Ureter (tissue), 1 donor: Measurements from ENCODE around the gene SMIM44. TPM values are rescaled to one million over a fixed set of nuclear protein-coding genes. Genes with fewer than 3 reads are reported as not detected.
"Not testable (repeated sequence)": the region's sequence is repeated elsewhere in the genome, so short reads cannot be mapped to it uniquely, and the experiment has no call there.

Experiments
- DNase-seq: peaks from one replicate; pipeline ENCODE4 v3.0.0-alpha.2; 2020; ENCODE audit warnings: low spot score
- total RNA-seq: library from RNA; stranded (reverse); gene quantifications from one replicate; pipeline ENCODE4 v1.2.4, GENCODE V29; 2023
- donor health status: DM: yes; HTN: yes; CAD: no.

Gene SMIM44
- total RNA-seq, 1 donor from 2014 or later: not detected

DNA sequence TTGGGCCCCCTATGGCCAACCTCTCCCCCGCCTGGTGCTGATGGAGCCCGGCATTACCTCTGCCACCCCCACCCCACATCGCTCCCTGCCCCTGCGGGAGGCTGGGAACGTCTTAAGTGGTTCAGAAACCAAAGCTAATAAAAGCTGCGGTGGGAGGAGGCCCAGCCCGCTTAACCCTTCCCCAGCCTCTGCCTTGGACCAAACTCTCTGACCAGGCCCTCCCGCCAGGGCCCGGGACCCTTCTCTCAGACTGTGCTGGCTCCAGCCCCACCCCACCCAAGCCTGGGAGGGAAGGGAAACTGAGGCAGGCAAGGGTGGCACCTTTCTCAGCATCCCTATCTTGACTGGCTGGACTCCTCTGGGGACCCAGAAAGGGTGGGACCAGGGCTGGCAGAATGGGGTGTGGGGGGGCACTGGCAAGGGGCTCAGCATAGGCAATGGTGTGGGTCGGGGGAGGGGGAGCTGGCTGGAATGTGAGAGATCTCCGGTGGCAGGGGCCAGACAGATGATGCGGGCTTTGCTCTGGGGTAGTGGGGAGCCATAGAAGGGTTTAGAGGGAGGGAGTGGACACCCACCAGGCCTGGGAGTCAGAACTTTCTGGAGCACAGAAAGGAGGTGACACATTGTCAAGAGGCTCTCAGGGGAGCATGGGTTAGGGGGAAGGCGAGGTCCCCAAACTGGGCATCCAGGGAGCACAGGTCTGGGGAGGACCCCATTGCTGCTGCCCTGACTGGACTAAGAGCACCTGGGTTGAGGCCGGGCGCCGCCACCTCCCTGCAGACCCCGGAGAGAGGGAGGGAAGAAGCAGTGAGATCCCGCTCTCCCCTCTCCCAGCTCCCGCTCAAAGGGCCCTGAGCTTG is 24.8 kb downstream of the SMIM44 start:
- no peak for DNase-seq

DNA sequence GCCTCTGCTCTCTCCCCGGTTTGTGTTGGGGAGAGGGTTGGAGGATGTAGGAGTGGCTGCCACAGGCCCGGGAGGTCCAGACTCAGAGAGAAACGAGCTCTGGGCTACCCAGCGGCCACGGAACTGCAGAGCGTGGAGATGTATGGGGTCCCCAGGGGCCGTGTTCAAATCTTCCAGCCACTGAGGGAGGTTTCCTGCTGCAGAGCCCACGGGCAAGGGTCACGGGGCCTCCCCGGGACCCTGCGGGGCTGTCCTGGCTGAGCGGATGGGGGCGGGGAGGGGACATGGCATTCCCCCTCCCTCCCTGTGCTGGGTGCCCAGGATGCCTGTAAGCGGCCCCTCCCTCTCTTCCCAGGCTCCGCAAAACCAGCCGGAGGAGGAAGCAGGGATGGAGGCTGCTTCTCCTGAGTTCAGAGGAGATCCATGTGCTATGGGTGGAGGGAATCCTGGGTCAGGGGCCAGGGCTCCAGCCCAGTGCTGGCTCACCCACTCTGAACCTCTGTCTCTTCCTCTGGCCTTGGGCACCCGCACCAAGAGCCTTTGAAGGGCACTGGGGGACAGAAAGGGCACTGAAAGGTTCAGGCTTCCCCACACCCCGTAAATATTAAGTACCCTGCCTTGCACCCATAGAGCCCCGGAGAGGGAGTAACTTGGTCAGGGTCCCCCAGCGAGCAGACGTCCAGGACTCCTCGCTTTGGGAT is 25.6 kb downstream of the SMIM44 start:
- no peak for DNase-seq

DNA sequence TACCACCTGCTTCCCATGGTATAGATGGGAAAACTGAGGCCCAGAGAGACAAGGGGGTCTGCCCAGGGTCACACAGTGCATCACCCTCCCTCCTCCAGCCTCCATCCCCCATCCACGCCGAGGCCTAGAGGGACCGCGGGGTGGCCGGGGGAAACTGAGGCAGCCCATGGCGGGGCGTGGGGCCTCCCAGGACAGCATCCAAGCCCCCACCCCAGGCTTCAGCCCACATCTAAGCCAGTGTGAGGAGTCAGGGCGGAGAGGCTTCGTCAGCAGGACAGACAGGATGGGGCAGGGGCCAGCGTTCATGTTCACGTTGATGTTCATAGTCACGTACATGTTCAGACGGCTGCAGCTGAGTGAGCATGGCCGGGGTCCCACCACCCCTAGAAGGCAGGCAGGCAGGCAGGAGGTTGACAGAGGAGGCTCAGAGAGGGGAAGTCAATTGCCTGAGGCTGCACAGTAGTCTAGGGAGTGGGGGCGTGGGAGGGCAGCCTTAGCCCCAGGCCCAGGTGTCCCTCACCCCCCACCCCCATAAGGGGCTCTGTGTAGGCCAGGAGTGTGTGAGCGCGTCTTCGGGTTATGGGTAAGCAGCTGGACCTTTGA is 26.2 kb downstream of the SMIM44 start:
- no peak for DNase-seq

DNA sequence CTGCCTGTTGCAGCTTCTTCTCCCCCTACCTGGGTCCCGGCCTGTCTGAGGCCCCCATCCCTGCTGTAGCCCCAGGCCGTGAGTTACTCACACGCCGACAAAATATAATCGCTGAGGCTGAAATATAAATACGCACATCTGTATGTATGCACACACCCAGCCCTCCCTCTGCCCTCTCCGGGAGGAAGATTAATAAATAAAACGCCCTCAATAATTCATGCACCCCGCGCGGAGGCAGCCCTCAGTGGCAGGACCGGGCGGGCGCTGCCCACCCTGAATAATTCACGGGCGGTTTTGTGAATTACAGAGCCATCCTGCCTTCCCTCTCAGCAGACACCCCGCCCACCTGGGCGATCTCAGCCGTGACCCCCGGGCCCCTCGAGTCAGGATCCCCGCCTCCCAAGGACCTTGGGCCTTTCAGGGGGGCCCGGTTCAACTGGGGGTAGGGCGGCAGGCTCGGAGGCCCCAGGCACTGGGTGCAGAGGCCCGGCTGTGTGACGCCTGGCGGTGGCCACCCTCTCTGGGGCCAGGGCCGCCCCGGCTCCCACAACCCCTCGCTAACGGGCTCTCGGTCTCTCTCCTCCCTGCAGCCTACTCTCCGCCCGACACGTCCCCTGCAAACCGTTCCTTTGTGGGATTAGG is 27.2 kb downstream of the SMIM44 start:
- no peak for DNase-seq

DNA sequence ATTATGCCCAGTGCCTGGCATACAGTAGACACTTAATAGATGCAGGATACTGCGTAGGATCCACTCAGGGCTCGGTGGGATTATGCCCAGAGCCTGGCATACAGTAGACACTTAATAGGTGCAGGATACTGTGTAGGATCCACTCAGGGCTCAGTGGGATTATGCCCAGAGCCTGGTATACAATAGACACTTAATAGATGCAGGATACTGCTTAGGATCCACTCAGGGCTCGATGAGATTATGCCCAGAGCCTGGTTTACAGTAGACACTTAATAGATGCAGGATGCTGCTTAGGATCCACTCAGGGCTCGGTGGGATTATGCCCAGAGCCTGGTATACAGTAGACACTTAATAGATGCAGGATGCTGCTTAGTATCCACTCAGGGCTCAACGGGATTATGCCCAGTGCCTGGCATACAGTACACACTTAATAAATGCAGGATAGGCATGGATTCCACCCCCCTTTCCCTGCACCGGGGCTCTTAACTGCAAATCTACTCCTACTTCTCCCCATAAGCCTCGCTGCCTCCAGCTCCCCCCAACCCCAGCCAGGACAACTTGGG is 27.8 kb downstream of the SMIM44 start:
- DNase-seq: no peak

DNA sequence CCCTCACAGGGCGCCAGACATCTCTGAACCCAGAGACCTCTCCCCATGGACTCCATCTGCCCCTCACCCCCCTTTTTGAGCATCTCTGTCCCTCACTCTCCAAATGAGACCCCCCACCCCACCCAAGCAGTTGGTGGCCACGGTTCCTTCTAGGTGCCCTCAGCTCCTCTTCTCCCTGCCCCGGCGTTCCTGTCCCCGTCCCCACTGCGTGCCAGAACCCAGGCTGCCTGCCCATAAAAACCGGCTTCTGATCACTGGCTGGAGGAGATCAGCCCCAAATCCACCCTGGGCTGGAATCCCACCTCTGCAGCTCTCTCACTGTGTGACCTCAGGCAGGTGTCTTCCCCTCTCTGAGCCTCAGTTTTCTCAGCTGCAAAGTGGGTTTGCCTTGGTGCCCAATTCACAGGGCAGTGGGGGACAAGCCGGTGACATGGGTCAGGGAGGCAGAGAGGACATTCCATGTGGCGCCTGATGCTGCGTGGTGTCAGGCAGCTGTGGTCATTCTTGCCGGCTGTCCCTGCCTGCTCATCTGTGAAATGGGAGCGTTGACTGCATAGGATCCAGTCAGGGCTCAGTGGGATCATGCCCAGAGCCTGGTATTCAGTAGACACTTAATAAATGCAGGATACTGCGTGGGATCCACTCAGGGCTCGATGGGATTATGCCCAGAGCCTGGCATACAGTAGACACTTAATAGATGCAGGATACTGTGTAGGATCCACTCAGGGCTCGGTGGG is 28.4 kb downstream of the SMIM44 start:
- no peak for DNase-seq

DNA sequence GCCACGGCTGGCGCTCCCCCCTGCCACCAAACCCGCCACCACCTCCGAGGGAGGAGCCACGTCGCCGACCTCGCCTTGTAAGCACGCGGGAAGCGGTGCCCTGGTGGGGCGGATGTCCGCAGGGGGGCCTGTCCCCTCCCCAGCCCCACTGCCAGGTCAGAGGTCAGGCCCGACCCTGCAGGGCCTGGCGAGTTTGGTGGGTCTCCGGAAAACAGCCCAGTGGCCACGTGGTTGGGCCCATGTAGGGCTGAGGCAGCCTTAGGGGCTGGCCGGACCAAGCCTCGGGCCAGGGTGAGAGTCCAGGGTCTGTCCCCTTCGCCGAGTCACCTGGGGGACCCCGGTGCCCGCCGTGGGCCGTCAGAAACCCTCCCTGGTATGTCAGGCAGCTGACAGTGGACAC is 29.4 kb downstream of the SMIM44 start:
- no peak for DNase-seq

DNA sequence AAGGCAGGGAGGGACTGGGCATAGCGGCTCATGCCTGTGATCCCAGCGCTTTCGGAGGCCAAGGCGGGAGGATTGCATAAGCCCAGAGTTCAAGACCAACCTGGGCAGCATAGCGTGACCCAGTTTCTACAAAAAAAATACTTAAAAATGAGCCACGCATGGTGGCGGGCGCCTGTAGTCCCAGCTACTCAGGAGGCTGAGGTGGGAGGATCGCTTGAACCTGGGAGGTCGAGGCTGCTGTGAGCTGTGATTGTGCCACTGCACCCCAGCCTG is 30.4 kb downstream of the SMIM44 start:
- DNase-seq: not testable (repeated sequence)

DNA sequence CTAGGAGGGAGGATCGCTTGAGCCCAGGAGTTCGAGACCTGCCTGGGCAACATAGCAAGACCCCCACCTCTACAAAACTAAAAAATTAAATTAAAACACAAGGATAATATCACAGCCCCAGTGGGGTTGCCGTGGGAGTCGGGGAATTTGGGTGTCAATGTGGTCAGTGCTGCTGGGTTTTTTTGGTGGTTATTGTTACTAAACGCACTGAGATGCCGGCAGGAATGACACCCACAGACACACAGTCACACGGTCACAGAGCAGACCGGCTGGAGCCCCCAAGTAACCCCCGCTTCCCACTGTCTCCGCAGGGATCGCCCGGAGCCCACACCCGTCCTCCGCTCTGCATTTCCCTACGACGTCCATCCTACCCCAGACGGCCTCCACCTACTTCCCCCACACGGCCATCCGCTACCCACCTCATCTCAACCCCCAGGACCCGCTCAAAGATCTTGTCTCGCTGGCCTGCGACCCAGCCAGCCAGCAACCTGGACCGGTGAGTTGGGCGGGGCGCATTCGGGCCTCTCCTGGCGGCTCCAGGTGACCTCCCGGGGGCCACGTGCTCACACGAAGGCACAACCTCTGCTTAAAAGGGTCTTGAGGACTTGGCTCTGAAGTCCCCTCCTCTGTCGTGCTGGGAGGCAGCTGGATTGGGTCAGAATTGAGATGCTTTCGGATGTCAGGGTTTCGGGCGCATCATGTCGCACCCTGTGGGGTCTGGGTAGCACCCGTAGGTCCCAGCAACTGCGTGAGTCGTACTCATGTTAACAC is 30.9 kb downstream of the SMIM44 start:
- no peak for DNase-seq

DNA sequence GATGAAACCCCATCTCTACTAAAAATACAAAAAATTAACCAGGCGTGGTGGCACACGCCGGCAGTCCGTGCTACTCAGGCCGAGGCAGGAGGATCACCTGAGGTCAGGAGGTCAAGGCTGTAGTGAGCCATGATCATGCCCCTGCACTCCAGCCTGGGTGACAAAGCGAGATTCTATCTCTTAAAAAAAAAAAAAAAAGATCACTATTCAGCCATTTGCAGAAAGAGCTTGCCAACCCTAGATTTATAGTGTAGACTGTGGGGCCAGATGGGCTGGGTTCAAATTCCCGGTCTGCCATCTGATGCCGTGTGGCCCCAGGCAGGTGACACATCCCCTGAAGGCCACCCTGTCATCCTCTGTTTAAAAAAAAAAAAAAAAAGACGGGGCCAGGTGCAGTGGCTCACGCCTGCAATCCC is 31.8 kb downstream of the SMIM44 start:
- no peak for DNase-seq

DNA sequence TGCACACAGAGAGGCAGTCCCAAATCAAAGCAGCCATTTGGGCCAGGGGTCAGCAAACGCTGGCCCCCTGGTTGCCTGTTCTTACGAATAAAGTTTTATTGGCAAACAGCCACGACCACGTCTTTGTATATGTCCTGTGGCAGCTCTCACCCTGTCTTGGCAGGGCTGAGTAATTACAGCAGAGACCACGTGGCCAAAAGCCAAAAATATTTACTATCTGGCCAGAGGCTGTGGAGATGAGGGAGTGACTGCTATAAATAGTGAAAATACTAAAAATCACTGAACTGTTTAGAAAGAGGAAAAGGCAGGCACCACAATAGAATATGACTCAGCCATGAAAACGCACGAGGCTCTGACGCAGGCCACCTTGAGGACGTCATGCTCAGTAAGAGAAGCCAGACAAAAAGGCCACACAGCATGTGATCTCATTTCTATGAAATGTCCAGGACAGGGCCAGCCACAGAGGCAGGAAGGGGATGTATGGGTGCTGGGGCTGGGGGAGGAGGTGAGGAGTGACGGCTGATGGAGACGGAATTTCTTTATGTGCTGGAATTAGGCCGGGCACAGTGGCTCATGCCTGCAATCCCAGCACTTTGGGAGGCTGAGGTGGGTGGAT is 32.3 kb downstream of the SMIM44 start:
- DNase-seq: peak; percentile 72

DNA sequence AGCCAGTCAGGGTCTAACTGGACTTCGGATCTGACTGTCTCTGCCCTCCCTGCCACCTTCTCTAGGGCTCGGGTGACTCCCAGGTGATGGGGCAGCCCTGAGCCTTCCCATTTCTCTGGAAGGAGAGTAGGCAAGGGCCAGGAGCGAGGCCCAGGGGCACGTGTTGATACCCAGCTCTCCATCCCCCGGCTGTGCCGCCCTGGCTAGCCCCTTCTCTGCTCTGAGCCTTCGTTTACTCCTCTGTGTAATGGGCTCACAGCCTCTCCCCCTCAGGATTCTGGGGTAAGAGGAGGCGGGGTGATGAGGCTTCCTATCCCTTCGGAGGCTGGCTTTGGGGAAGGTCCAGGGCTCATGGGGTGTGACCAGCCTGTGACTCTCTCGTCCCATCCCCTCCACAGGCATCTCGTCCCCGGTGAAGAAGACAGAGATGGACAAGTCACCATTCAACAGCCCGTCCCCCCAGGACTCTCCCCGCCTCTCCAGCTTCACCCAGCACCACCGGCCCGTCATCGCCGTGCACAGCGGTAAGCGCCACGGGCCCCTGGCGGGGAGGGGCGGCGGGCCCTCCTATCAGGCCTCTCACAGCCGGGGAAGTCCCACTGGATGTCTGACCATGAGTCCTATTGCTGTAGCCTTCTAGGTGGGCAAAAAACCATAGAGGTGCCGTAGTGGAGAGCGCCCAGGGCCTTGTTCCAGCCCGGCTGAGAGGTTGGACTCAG is 34.5 kb downstream of the SMIM44 start:
- DNase-seq: no peak

DNA sequence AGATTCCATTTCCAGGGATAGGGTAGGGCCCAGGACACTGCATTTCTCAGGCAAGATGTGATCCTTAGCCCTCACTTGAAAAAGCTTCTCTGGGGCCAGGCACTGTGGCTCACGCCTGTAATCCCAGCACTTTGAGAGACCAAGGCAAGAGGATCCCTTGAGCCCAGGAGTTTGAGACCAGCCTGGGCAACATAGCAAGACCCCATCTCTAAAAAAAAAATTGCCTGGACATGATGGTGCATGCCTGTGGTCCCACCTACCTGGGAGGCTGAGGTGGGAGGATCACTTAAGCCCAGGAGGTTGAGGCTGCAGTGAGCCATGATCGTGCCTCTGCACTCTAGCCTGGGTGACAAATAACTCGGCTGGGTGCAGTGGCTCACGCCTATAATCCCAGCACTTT is 36.6 kb downstream of the SMIM44 start:
- DNase-seq: not testable (repeated sequence)

DNA sequence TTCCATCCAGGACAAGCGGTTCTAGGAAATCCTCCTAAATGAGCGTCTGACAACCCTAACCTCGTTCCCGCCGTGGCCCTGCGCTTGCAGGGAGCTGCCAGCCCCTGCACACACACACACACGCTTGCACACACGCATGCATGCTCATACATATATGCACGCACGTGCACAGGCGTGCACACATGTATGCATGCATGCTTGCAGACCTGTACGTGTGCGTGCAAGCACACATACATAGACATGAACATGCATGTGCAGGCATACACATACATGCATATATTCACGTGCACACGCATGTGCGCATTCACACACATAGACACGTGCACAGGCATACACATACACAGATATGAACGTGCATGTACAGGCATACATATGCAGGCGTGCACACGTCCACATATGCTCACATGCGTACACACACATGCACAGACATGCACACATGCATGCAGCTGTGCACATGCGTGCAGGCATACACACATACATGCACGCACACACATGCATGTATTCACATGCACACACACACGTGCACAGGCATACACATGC is 38.5 kb downstream of the SMIM44 start:
- DNase-seq: no peak

DNA sequence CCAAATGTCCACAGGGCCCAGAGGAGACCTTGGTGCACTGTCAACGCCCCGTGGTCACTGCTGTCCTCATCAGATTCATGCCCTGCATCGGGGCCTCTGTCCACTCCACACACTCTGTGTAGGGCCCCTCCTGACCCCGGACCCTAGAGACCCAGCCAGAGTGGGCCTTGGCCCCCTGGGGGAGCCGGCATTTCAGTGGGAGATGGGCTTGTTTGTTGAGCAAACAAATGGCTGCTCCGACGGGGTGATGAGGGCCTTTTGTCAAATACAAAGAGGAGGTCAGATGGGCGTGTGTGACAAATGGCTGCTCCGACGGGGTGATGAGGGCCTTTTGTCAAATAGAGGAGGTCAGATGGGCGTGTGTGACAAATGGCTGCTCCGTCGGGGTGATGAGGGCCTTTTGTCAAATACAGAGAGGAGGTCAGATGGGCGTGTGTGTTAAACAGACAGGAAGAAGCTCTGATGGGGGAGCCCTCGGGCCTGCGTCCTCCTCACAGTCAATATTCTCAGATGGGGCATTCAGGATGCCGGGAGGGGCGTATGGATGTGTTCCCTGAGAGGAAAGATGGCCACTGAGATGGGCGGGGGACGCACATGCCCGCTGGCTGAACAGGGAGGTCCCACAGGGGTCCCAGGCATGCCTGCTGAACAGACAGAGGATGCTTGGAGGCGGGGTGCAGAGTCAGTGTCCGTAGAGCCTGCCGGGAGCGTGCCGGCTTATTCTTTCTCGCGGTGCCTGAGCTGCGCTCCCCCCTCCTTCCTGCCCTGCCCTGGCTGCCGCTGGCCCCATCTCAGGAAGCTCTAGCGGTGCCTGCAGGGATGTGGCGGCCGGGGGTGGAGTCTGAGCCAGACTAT is 39.2 kb downstream of the SMIM44 start:
- DNase-seq: no peak

DNA sequence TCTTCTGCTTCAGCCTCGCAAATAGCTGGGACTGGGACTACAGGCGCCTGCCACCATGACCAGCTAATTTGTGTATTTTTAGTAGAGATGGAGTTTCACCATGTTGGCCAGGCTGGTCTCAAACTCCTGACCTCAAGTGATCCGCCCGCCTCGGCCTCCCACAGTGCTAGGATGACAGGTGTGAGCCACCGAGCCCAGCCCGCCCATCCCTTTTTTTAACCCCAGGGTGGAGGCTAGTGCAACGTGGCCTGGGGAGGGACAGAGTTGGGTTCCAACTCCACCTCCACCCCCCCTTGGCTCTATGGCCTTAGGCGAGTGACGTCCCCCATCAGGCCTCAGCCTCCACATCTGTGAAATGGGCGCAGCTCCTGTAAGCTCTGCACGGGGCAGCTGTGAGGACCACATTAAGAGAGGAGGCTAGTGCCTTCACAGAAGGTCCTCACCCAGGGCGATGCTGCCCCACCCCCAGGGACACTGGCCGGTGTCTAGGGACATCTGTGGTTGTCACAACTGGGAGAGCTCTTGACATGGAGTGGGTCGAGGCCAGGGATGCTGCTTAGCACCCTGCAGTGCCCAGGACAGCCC is 40.7 kb downstream of the SMIM44 start:
- no peak for DNase-seq

DNA sequence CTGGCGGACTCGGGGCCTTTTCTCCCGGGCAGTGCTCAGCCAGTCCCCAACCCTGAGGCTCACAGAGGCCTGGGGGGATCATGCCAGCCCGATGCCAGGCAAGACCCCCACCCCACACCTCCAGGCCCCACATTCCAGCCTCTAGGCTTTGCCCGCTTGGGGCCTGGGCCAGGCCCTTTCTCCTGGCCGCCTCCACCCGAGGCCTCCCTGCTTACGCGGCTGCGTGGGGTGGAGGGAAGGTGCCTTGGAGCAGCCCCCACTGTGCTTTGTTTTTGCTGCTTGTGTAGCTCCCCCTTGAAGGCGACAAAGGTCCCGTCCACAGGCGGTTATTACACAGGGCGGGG is 41.3 kb downstream of the SMIM44 start:
- no peak for DNase-seq
